Mesenchymal stem cell (in vitro differentiated cells and primary cell): ENCODE data around the gene HAL.
A peak's percentile ranks its signal among the peaks of the same experiment; 100 is the strongest.

Source experiments
- DNase-seq: peaks from one replicate; pipeline ENCODE4 v3.0.0-alpha.2; 2013
- H2AFZ ChIP-seq: one replicate; pipeline ENCODE4 v1.6.1; 2013; ENCODE audit warnings: low read depth, mild to moderate bottlenecking, control low read depth, inconsistent platforms, low read length, moderate library complexity
- H2AK5ac ChIP-seq: 2 replicates; pipeline ENCODE4 v1.6.1; 2013; ENCODE audit warnings: low read length, moderate library complexity, mild to moderate bottlenecking, inconsistent platforms; ENCODE audit not compliant: severe bottlenecking
- H2BK120ac ChIP-seq: one replicate; pipeline ENCODE4 v1.6.1; 2013; ENCODE audit warnings: low read depth, mild to moderate bottlenecking, inconsistent platforms, low read length, moderate library complexity
- H2BK12ac ChIP-seq, 2 experiments: one replicate each; pipeline ENCODE4 v1.6.1; 2013; ENCODE audit warnings: inconsistent platforms in 2 of 2, low read length in 2 of 2, mild to moderate bottlenecking in 2 of 2, moderate library complexity in 2 of 2, control low read depth in 1 of 2
- H2BK15ac ChIP-seq: one replicate; pipeline ENCODE4 v1.6.1; 2013; ENCODE audit warnings: mild to moderate bottlenecking, low read depth, inconsistent platforms; ENCODE audit not compliant: poor library complexity, severe bottlenecking
- H2BK5ac ChIP-seq: 2 replicates; pipeline ENCODE4 v1.6.1; 2013; ENCODE audit warnings: low read depth, mild to moderate bottlenecking, low read length, control low read depth, inconsistent platforms; ENCODE audit not compliant: poor library complexity, severe bottlenecking
- H3K14ac ChIP-seq, 2 experiments: one replicate each; pipeline ENCODE4 v1.6.1; 2013; ENCODE audit warnings: inconsistent platforms in 2 of 2, low read length in 2 of 2, control low read depth in 1 of 2, mild to moderate bottlenecking in 1 of 2, moderate library complexity in 1 of 2
- H3K18ac ChIP-seq, 2 experiments: one replicate each; pipeline ENCODE4 v1.6.1; 2013; ENCODE audit warnings: inconsistent platforms in 2 of 2, low read length in 2 of 2, control low read depth in 1 of 2, low read depth in 1 of 2, mild to moderate bottlenecking in 1 of 2
- H3K23ac ChIP-seq, 2 experiments: one replicate each; pipeline ENCODE4 v1.6.1; 2013; ENCODE audit warnings: inconsistent platforms in 2 of 2, low read length in 2 of 2, mild to moderate bottlenecking in 2 of 2, moderate library complexity in 2 of 2, control low read depth in 1 of 2
- H3K27ac ChIP-seq: 2 replicates; pipeline ENCODE4 v1.5.1; 2013; ENCODE audit warnings: mild to moderate bottlenecking, moderate library complexity, low read length, control low read depth, inconsistent platforms; ENCODE audit not compliant: poor library complexity, severe bottlenecking
- H3K27me3 ChIP-seq, 2 experiments: 2 replicates each; pipeline versions ENCODE4 v1.6.1 to v1.7.0; 2013; ENCODE audit warnings: low read length in 2 of 2, mild to moderate bottlenecking in 2 of 2, moderate library complexity in 2 of 2, control low read depth in 1 of 2, inconsistent platforms in 1 of 2; ENCODE audit not compliant: control insufficient read depth in 1 of 2, insufficient read depth in 1 of 2
- H3K36me3 ChIP-seq, 2 experiments: 2 replicates each; pipeline versions ENCODE4 v1.6.1 to v1.7.0; 2013; ENCODE audit warnings: low read length in 2 of 2, control low read depth in 1 of 2, inconsistent platforms in 1 of 2, low read depth in 1 of 2, mild to moderate bottlenecking in 1 of 2; ENCODE audit not compliant: insufficient read depth in 2 of 2, control insufficient read depth in 1 of 2
- H3K4ac ChIP-seq, 2 experiments: one replicate each; pipeline ENCODE4 v1.6.1; 2013; ENCODE audit warnings: inconsistent platforms in 2 of 2, low read length in 2 of 2, mild to moderate bottlenecking in 2 of 2, moderate library complexity in 2 of 2, control low read depth in 1 of 2, low read depth in 1 of 2
- H3K4me1 ChIP-seq: 2 replicates; pipeline ENCODE4 v1.6.1; 2013; ENCODE audit warnings: low read depth, low read length, control low read depth; ENCODE audit not compliant: control insufficient read depth, insufficient read depth
- H3K4me2 ChIP-seq: 2 replicates; pipeline ENCODE4 v1.6.1; 2013; ENCODE audit warnings: low read length, mild to moderate bottlenecking, inconsistent platforms; ENCODE audit not compliant: poor library complexity, severe bottlenecking
- H3K4me3 ChIP-seq, 2 experiments: 2 replicates each; pipeline versions ENCODE4 v1.5.1 to v1.7.0; 2013; ENCODE audit warnings: low read length in 2 of 2, mild to moderate bottlenecking in 2 of 2, control low read depth in 1 of 2, low read depth in 1 of 2; ENCODE audit not compliant: insufficient read depth in 1 of 2
- H3K79me1 ChIP-seq: replicated peaks from 2 replicates; pipeline ENCODE4 v1.6.1; 2013; ENCODE audit warnings: mild to moderate bottlenecking, control low read depth, low read length, inconsistent platforms; ENCODE audit not compliant: poor library complexity, severe bottlenecking
- H3K9ac ChIP-seq: 2 replicates; pipeline ENCODE4 v1.7.0; 2013; ENCODE audit warnings: mild to moderate bottlenecking, low read length, moderate library complexity
- H3K9me3 ChIP-seq: 2 replicates; pipeline ENCODE4 v1.7.0; 2013; ENCODE audit warnings: mild to moderate bottlenecking, low read length; ENCODE audit not compliant: control insufficient read depth
- H4K8ac ChIP-seq: one replicate; pipeline ENCODE4 v1.6.1; 2013; ENCODE audit warnings: inconsistent platforms, mild to moderate bottlenecking, low read length, moderate library complexity
- H4K91ac ChIP-seq: one replicate; pipeline ENCODE4 v1.6.1; 2013; ENCODE audit warnings: mild to moderate bottlenecking, low read length, inconsistent platforms
- WGBS: methylation state at CpG from one replicate; pipeline ENCODE4 v1.1.7; 2013; ENCODE audit warnings: mixed read lengths; 5-methylcytosine and 5-hydroxymethylcytosine counted together

Gene HAL

DNA sequence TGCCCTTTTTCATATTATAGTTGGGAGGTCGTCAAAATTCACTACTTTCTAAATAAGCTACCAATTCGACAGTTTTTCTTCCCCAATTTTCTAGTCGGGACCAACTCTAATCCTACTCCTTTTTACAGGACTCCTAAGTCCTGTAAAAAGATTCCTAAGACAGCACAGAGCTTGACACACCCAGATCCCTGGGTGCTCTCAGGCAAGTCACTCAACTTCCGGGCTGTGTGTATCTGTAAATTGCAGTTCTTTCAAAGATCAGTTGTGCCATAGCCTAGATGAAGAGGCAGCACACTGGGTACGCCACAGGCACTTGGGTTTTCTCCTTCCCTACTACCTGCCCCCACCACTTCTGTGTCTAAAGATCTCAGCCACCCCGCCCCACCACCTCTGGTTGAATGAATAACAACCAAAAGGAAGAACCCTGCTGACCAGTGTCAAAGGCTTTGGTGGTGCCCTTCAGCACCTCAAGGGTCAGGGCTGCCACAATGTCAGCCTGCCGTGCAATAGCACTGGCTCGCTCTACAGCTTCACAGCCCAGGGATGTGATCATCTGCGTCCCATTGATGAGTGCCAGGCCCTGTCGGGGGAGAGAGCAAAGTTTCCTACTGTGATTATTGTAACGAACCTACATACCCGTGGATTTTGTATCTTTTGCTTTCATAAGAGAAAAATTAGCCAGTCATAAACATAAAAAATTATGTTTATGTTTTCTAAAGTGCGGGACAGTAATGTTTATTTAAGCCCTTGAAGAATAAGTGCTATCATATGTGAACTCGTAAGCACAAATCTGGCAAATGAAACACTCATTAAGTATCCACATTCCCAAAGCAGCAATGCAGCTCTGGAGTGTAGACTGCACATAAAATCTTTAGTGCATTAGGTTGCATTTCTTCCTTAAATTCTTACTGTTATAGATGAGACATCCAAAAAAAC lies 9.2 kb downstream of the HAL start:
- no peak overlapping the region for H2BK120ac ChIP-seq
- DNase-seq: no peak
- no peaks in the 10 kb centered on the region for H3K36me3 ChIP-seq
- H3K27ac ChIP-seq: no peak overlapping the region
- no peak overlapping the region for H4K91ac ChIP-seq
- no peak overlapping the region for H2AFZ ChIP-seq
- no peak overlapping the region for H3K23ac ChIP-seq
- no peak overlapping the region for H2BK15ac ChIP-seq
- H2AK5ac ChIP-seq: no peak overlapping the region
- no peaks in the 10 kb centered on the region for H3K4me1 ChIP-seq
- no peak overlapping the region for H2BK5ac ChIP-seq
- no peak overlapping the region for H3K4ac ChIP-seq
- peaks cover 3 to 21% of the 10 kb centered on the region in 2 experiments for H3K27me3 ChIP-seq
- H4K8ac ChIP-seq: peak overlapping the region; percentile 25
- H3K14ac ChIP-seq: no peak overlapping the region
- H3K9me3 ChIP-seq: no peaks in the 10 kb centered on the region
- no peaks in the 10 kb centered on the region for H3K79me1 ChIP-seq
- no peak overlapping the region for H3K4me2 ChIP-seq
- H2BK12ac ChIP-seq: no peak overlapping the region
- 65% methylated on average over 10 of the region's 14 CpGs for WGBS
- no peak overlapping the region for H3K18ac ChIP-seq
- no peak overlapping the region for H3K9ac ChIP-seq
- H3K4me3 ChIP-seq: no peak overlapping the region

DNA sequence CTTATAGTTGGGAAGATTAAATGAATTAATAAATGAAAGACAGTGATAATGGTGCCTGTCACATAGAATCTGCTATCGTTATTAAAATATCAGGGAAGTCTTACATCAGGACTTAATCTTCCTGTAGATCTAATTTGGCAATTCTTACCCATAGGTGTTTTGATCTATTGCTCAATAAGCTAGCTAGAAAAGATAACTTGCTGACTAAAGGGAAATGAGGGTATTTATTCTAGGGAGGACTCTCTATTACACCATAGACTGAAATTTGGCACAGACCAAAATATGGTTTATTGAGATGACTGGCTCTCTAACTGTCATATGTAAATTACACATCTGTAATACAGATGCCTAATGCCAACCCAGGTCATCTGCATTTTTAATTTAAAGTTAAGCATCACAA lies 11.5 kb downstream of the HAL start:
- H3K4me1 ChIP-seq: no peaks in the 10 kb centered on the region
- no peak overlapping the region for H2BK15ac ChIP-seq
- no peaks in the 10 kb centered on the region for H3K9me3 ChIP-seq
- no peak overlapping the region for H4K91ac ChIP-seq
- no peak overlapping the region for H3K9ac ChIP-seq
- no peak overlapping the region for H2AK5ac ChIP-seq
- H3K4me3 ChIP-seq: no peak overlapping the region
- H3K27me3 ChIP-seq: peaks cover 3 to 11% of the 10 kb centered on the region in 2 experiments
- H3K36me3 ChIP-seq: no peaks in the 10 kb centered on the region
- H3K14ac ChIP-seq: no peak overlapping the region
- no peak overlapping the region for H3K23ac ChIP-seq
- no peaks in the 10 kb centered on the region for H3K79me1 ChIP-seq
- DNase-seq: no peak
- no peak overlapping the region for H2BK12ac ChIP-seq
- H2AFZ ChIP-seq: no peak overlapping the region
- H3K27ac ChIP-seq: no peak overlapping the region
- no peak overlapping the region for H4K8ac ChIP-seq
- H3K18ac ChIP-seq: no peak overlapping the region
- no CpG with 5 or more reads among the region's 1 CpG for WGBS
- no peak overlapping the region for H2BK5ac ChIP-seq
- no peak overlapping the region for H2BK120ac ChIP-seq
- H3K4me2 ChIP-seq: no peak overlapping the region
- no peak overlapping the region for H3K4ac ChIP-seq

DNA sequence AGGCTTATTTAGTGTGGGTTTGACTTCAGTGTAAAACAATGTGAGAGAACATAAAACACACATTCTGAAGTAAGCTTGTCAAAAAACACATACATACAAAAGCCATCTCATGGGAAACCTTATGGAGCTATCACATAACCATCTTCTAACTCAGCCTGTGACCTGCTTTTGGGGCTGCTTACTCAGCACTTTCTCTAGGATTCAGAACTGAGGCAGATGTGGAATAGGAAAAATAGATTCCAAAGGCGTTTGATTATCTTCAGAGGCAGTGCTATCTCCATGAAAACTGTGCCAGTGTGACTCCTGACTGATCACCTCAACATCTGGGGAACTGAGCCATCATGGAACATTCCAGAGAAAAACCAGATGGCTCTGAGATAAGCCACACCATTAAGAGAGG lies 13.5 kb downstream of the HAL start:
- Histone ChIP-seq H3K23ac (no peak overlapping the region), H3K9me3 (no peaks in the 10 kb centered on the region), H2BK5ac (no peak overlapping the region), H3K18ac (no peak overlapping the region), H3K4ac (no peak overlapping the region), H2BK15ac (no peak overlapping the region), H2BK12ac (no peak overlapping the region), H3K79me1 (no peaks in the 10 kb centered on the region), H3K27ac (no peak overlapping the region), H3K36me3 (no peaks in the 10 kb centered on the region), H2AFZ (no peak overlapping the region), H3K14ac (no peak overlapping the region), H4K91ac (no peak overlapping the region), H2AK5ac (no peak overlapping the region), H3K4me3 (no peak overlapping the region), H4K8ac (no peak overlapping the region), H3K4me1 (no peaks in the 10 kb centered on the region), H2BK120ac (no peak overlapping the region), H3K4me2 (no peak overlapping the region), H3K27me3 (no peaks in the 10 kb centered on the region), H3K9ac (no peak overlapping the region)
- 93% methylated on average over 1 of the region's 1 CpG for whole genome bisulfite sequencing
- DNase-seq: no peak

DNA sequence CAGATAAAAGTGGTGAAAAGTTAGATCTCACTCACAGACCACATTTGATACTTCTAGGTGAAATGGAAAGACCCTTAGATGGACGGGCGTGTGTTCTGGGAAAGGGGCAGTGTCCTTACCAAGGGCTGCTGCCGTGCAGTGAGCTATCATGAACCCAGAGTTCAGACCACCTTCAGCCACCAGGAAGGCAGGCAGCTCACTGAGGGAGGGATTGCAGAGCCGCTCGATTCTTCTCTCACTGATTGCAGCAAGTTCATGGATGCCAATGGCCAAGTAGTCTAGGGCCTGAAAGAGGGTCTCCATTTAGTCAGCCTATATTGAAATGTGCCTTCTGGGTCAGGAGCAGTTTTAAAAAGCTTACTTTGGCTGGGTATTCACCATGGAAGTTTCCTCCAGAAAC lies 15.7 kb downstream of the HAL start:
- no peak overlapping the region for H2BK12ac ChIP-seq

More for the DNA sequence above, 15.7 kb downstream of the HAL start:
- Histone ChIP-seq H2BK5ac (no peak overlapping the region), H2AK5ac (no peak overlapping the region), H3K4me1 (no peaks in the 10 kb centered on the region), H2BK120ac (no peak overlapping the region), H3K14ac (no peak overlapping the region), H3K9me3 (no peaks in the 10 kb centered on the region), H3K23ac (no peak overlapping the region), H3K9ac (no peak overlapping the region), H4K91ac (no peak overlapping the region), H3K27me3 (no peaks in the 10 kb centered on the region), H2BK15ac (no peak overlapping the region), H3K18ac (no peak overlapping the region), H3K27ac (no peak overlapping the region), H4K8ac (no peak overlapping the region), H3K79me1 (no peaks in the 10 kb centered on the region), H2AFZ (no peak overlapping the region), H3K36me3 (no peaks in the 10 kb centered on the region), H3K4ac (no peak overlapping the region), H3K4me2 (no peak overlapping the region), H3K4me3 (no peak overlapping the region)
- no peak for DNase-seq
- WGBS: 87% methylated on average over 5 of the region's 5 CpGs
